Activated gamma-delta T cell (primary cell): ENCODE data around the gene MMP17.
A peak's percentile ranks its signal among the peaks of the same experiment; 100 is the strongest.
"Not testable (repeated sequence)": the region's sequence is repeated elsewhere in the genome, so short reads cannot be mapped to it uniquely, and the experiment has no call there.

Experiments
- DNase-seq: peaks from one replicate; lab custom pipeline; 2025; lab: John Stamatoyannopoulos, UW

Gene MMP17

DNA sequence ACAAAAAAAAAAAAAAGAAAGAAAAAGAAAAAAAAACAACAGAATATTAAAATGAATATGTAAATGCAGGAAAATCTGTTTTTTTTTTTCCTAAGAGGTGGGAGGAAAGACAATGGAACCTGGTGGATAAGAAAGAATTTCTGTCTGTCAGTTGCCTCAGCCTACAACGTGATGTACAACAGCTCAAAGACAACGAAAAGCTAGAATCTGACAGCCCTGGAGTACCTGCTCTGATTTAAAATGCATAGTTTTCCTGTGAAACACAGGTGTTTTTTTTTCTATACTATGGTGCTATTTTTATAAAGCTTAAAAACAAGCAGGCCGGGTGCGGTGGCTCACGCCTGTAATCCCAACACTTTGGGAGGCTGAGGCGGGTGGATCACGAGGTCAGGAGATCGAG is 36.3 kb downstream of the MMP17 start:
- no peak for DNase-seq

- no peak for DNase-seq
These were observed 37.1 kb downstream of the MMP17 start for GRCh38 chr12:131865180-131865875.

GRCh38 chr12:131867471-131867870 is 39.3 kb downstream of the MMP17 start:
- DNase-seq, result no peak

DNA sequence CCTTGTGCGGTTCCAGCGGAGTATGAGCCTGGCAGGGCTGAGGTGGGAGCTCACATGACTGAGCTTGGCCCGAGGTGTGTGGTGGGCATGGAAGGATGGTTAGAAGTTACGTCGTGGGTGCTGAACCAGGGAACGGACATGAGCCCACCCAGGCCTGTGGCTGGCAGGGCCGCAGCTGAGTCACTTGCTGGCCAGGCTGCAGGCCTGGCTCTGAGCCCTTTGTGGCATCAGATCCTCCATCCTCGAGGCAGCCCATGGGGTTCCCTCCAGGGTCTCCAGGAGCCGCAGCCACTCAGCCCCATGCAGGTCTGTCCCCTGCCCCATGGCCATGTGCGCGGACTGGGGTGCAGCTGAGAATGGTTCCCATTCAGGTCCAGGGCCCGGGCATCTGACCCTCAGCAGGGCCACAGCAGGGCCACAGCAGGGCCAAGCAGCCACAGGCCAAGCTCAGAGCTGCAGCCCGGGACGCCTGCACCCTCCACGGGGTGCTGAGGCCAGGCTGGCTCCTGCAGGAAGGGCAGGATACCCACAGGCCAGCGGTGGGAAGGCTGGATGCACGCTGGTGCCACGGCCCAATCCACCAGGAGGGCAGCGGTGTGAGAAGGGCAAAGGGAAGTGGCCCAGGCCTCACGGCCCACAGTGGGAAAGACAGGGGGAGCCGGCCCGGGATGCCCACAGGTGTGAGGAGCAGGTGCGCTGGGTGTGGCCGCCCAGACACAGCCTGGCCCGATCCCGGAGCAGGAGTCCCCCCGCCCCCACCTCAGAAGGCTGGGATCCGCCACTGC is 39.9 kb downstream of the MMP17 start:
- no peak for DNase-seq

DNA sequence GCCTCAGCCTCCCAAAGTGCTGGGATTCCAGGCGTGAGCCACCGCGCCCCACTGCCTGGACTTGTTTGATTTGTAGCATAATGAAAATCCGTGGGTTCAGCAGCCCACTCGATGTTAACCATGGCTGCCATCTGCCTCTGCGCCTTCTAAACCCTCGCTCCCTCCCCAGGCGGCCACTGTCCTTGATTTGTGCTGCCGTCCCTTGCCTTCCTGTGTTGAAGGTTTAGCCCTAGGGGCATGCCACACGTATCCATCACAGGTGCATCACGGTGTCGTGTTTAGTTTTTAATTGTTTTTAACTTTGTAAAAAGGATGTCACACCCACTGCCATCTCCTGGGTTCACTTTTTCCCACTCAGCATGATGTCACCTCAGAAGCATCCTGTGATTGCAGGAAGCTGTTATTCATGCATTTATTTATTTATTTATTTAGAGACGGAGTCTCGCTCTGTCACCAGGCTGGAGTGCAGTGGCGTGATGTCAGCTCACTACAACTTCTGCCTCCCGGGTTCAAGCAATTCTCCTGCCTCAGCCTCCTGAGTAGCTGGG is 41.8 kb downstream of the MMP17 start:
- no peak for DNase-seq

DNA sequence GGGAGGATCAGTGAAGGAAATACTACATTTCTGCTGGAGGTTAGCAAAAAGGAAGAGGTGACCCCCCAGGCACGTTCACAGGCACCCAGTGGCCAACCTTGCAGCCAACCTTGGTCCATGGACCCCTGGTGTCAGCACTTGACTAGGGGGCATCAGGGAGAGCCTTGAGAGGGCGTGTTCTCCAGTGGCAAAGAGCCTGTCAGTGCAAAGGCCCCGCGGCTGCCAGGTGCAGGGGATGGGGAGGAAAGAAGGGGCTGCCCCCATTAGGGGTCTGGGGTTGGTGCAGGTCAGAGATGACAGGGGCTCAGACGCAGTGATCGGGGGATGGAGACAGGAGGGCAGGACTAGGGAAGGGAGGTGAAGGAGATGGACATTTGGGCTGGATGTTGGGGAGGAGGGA is 43.5 kb downstream of the MMP17 start:
- DNase-seq, result no peak

DNA sequence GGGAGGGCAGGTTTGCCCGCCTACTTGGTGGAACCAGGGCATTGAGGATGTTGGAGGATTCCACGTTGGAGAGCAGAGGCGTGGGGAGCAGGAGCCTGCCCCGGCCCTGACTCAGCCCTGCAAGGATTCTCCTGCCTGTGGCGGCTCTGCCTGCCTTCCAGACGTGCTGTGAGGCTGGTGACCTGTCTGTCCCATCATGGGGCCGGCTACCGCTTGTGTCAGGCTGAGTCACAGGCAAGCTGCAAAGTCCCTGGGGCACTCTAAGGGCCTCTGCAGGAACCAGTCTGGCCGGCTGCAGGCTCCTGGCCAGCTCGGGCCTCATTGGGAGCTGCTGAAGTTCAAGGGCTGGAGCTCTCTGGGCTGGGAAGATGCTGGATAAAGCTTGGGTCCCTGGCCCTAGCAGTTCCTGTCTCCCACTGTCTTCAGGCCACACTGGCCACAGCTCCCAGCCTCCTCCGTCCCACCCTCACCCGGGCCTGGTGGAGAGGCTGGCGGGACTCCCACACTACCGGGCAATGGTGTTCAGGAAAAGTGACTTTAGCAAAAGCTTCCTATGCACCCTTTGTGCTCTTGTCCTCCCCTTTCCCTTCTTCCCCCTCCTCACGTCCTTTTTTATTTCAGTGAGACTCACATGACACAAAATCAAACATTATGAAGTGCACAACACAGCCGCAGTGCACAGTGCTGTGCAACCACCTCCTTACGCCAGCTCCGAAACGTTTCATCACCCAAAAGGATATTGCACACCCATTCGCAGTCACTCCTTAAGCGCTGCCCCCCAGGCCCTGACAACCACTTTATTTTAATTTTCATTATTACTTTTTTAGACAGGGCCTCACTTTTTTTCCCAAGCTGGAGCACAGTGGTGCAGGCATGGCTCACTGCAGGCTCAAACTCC is 44.2 kb downstream of the MMP17 start:
- no peak for DNase-seq

DNA sequence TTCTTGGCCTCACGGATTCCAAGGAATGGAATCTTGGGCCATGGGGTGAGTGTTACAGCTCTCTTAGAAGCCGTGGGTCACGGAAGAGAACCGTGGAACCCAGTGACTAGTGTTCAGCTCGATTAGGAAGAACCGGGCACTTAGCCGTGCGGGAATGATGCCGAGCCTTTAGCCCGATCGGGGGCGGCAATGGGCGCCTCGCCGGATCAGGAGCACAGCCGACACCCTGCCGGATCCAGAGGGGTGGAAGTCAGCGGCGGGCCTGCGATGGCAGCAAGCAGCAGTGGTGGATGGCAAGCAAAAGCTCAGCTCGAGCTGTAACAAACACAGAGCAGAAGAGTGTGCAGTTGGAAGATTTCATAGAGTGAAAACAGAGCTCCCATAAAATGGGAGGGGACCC is 45.1 kb downstream of the MMP17 start:
- DNase-seq, result no peak

GRCh38 chr12:131874972-131875371 is 46.8 kb downstream of the MMP17 start:
- not testable (repeated sequence) for DNase-seq

DNA sequence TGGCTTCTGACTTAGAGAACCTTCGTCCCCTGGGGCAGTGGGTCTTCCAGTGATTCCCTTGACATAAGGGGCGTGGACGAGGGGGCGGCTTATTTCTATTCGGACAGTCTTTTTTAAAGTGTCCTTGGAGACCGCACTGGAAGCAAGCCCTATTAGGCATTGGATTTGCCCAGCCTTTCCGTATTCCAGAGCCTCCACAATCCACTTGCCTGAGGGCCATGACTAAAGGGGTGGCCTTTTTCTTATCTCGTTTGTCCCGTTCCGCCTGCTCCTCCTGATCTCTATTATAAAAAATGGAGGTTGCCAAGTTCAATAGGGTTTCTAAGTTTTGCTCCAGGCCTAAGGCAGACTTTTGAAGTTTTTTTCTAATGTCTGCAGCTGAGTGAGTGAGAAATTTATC is 49.0 kb downstream of the MMP17 start:
- not testable (repeated sequence) for DNase-seq

DNA sequence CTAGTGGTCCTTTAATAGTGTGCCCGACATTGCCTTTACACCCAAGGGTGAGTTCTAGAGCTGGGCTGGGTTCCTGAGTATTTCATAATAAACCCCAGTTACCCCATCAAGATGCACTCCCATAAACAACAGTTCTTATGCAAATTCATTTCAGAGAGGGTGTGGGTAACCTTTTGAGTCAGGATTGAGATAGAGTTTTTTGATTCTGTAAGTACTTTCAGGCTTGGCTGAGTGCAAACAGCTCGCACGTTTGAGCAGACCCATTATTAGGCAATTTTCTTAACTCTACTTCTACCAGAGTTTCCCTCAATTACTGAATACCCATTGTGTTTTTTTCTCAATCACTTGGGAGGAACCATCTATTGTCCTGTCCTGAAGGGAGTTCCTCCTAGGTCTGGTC is 50.2 kb downstream of the MMP17 start:
- DNase-seq, result not testable (repeated sequence)

DNA sequence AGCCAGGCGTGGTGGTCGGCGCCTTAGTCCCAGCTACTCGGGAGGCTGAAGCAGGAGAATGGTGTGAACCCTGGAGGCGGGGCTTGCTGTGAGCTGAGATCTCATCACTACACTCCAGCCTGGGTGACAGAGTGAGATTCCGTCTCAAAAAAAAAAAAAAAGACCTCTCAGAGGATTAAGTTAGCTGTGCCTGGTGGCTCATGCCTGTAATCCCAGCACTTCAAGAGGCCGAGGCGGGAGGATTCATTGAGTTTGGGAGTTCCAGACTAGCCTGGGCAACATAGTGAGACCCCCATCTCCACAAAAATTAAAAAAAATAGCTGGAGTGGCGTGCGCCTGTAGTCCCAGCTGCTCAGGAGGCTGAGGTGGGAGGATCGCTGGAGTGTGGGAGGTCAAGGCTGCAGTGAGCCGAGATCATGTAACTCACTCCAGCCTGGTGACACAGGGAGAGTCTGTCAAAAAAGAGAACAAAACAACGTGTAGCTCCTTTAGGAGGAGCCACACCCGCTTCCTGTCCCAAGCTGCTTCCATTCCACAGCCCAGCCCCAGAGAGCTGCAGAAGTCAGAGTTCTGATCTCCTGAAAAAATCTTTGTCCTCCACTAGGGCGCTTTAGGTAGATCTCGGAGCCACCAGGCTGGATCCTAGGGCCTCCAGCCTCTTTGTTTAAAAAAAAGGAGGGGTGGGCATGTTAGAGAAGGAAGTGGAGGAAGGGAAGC is 54.8 kb downstream of the MMP17 start:
- DNase-seq, result no peak

DNA sequence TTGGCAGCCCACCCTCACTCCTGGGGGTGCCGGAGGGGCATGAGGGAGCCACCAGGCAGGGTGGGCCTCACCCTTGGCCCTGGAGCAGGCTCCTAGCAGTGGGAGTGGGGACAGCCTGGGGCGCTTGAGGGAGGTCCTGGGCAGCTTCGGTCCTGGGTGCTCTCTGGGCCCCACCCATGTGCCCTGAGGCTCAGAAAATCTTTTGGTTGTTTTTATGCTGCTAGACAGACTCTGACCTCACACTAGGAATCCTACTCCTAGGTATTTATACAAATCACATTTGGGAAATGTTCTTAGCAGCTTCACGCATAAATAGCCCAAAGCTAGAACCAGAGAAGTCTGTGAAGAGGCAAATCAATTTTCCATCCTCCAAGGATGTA is 55.3 kb downstream of the MMP17 start:
- DNase-seq, result no peak

GRCh38 chr12:131885076-131885475 is 56.9 kb downstream of the MMP17 start:
- not testable (repeated sequence) for DNase-seq

- no peak for DNase-seq
These were observed 57.4 kb downstream of the MMP17 start for GRCh38 chr12:131885543-131886057.

DNA sequence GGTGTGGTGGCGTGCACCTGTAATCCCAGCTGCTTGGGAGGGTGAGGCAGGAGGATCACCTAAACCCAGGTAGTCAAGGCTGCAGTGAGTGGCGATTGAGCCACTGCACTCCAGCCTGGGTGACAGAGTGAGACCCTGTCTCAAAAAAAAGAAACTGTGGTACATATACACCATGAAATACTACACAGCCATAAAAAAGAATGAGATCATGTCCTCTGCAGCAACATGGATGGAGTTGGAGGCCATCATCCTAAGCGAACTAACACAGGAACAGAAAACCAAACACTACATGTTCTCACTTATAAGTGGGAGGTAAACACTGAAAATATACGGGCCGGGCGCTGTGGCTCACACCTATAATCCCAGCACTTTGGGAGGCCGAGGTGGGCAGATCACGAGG is 63.5 kb downstream of the MMP17 start:
- DNase-seq, result not testable (repeated sequence)

DNA sequence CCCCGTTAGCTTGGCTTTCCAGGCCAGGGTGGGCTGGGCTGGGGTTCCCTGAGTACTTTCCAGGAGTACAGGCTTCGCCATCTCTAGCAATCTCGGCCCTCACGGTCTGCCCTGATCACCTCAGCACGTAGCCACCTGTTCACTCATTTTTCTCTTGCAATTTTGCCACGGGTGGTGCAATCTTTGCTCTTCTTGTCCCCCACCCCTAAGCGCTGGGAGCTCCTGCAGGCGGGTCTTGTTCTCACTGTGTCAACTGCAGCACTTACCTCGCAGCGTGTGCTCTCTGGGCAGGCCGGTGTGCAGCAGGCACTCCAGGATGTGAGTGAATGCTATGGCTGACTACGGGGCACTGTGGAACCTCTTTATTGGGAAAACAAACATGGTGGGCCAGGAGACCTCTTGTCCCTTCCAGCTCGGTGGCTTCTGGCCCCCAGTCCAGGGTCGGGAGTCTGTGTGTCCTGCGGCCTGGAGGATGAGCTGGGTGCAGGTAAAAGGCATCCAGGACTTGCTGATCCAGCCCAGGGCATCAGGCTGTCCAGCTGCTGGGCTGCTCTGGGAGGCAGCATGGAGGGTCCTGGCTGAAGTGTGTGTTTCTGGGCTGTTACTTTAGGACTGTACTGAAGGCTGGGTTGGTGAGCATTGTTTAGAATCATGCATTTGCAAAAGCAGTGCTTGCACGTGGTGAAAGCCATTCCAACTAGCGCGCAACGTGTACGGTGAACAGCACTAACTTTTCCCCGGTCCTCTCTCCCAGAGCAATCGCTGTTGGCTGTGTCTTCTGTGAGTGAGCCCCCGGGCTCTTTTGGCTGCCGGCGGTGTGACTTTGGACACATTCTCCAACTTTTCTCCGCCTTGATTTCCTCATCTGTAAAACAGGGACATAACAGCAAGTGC is 64.8 kb downstream of the MMP17 start:
- DNase-seq, result no peak

GRCh38 chr12:131893605-131894312 is 65.6 kb downstream of the MMP17 start:
- DNase-seq, result no peak

- peak; percentile 89 for DNase-seq
These were observed 66.2 kb downstream of the MMP17 start, which contains the start of gene ULK1 for GRCh38 chr12:131894313-131894860. ULK1 (plus strand) TSS chr12:131894622; CDS start chr12:131895002, 380 bp downstream.
